Gastroesophageal sphincter (tissue), 3 donors: ENCODE results near the gene MITF.

ENCODE experiments used
- CTCF ChIP-seq, 4 experiments: fragments of 200-600 bp in 2 of 4; fragments of 450-650 bp in 2 of 4; sonication (generic) in 1 of 4; IDR thresholded peaks; one replicate each; pipeline ENCODE4 v1.5.1; 2017 to 2019; ENCODE audit warnings: antibody characterized with exemption in 4 of 4, mild to moderate bottlenecking in 2 of 4, moderate library complexity in 2 of 4
- EP300 ChIP-seq: sonication (generic); formaldehyde crosslinking; IDR thresholded peaks from one replicate; pipeline ENCODE4 v1.6.1; 2017; ENCODE audit warnings: antibody characterized with exemption, mild to moderate bottlenecking
- POLR2AphosphoS5 ChIP-seq: sonication (generic); formaldehyde crosslinking; IDR thresholded peaks from one replicate; pipeline ENCODE4 v1.6.1; 2017; ENCODE audit warnings: antibody characterized with exemption

GRCh38 chr3:69696367-69696766, 42.9 kb upstream of the MITF start:
- TF ChIP-seq CTCF (IDR thresholded peaks at IDR 0.05) (no peak), POLR2AphosphoS5 (no peak), EP300 (no peak)
